ENCODE measurements around the gene MRPS2. TPM values are rescaled to one million over a fixed set of nuclear protein-coding genes. Genes with fewer than 3 reads are reported as not detected.
A peak's percentile ranks its signal among the peaks of the same experiment; 100 is the strongest.

Gene MRPS2
- total RNA-seq, 1 experiment from 2014 or later = 81.0 TPM

- H2BK20ac ChIP-seq (ENCODE audit: low read depth, low read length, poor library complexity, severe bottlenecking) = no peak overlapping the region
- H3K27ac Mint-ChIP-seq = no peak overlapping the region
- no CpG with 5 or more reads among the region's 12 CpGs for WGBS (ENCODE audit: extremely low coverage, insufficient read length, low lambda C conversion rate)
Observed at GRCh38 chr9:135474915-135475314, 25.6 kb upstream of the MRPS2 start.

More at GRCh38 chr9:135474915-135475314, 25.6 kb upstream of the MRPS2 start:
- H2AFZ ChIP-seq (ENCODE audit: low read length) = no peak overlapping the region
- no peak overlapping the region for H4K91ac ChIP-seq (ENCODE audit: insufficient read length, low read depth, low read length)
- H3K18ac ChIP-seq (ENCODE audit: insufficient read length, low read depth, low read length) = no peak overlapping the region
- H3K9me3 Mint-ChIP-seq = no peaks in the 10 kb centered on the region; a peak in 1 of 5 replicates
- no peak overlapping the region for H3K27ac ChIP-seq (ENCODE audit: insufficient read length, low read depth, low read length)
- no peak overlapping the region for H4K5ac ChIP-seq (ENCODE audit: insufficient read length, low read depth, low read length)
- H3K56ac ChIP-seq (ENCODE audit: insufficient read length, low read depth, low read length) = no peak overlapping the region
- peaks cover 0 to 4% (median 0%) of the 10 kb centered on the region in 3 experiments; a peak in 1 of 7 replicates for H3K36me3 Mint-ChIP-seq (ENCODE audit: insufficient read depth in 1 of 3, low read depth in 3 of 3)
- H2AK5ac ChIP-seq (ENCODE audit: insufficient read length, low read length) = no peak overlapping the region
- no peak overlapping the region for H3K23ac ChIP-seq (ENCODE audit: insufficient read length, low read depth, low read length)
- no peaks in the 10 kb centered on the region for H3K9me3 ChIP-seq (ENCODE audit: control insufficient read depth, low read depth, low read length)
- H3K4me1 Mint-ChIP-seq = peaks cover 18 to 27% of the 10 kb centered on the region in 2 experiments
- no peaks in the 10 kb centered on the region; the same call in none of the 2 replicates for H3K27me3 Mint-ChIP-seq (ENCODE audit: low read depth)
- H3K27me3 ChIP-seq (ENCODE audit: insufficient read depth, low read length) = no peaks in the 10 kb centered on the region
- H3K14ac ChIP-seq (ENCODE audit: insufficient read depth, low read length) = no peak overlapping the region
- H2BK12ac ChIP-seq (ENCODE audit: insufficient read length, low read depth, low read length) = no peak overlapping the region
- no peaks in the 10 kb centered on the region for H3K23me2 ChIP-seq (ENCODE audit: insufficient read length, low read depth, low read length, poor library complexity, severe bottlenecking)
- no peaks in the 10 kb centered on the region for H3K79me1 ChIP-seq (ENCODE audit: insufficient read depth, low read depth, low read length, poor library complexity, severe bottlenecking)
- H3K4me3 Mint-ChIP-seq = no peak overlapping the region
- peak; percentile 84 for TF ChIP-seq CTCF (conservative IDR thresholded peaks at IDR 0.05)
- no peaks in the 10 kb centered on the region for H4K20me1 ChIP-seq (ENCODE audit: control insufficient read depth, insufficient read depth, insufficient read length)
- H4K8ac ChIP-seq (replicated peaks; ENCODE audit: insufficient read length, low read depth, low read length) = no peak overlapping the region
- H3K4me2 ChIP-seq (ENCODE audit: insufficient read depth, insufficient read length, low read length) = no peak overlapping the region
- no peak overlapping the region for H2BK120ac ChIP-seq (ENCODE audit: low read depth, low read length, poor library complexity, severe bottlenecking)
- no peaks in the 10 kb centered on the region for H3K79me2 ChIP-seq (ENCODE audit: insufficient read depth, low read length)
- H3T11ph ChIP-seq (ENCODE audit: low read length) = no peak overlapping the region
- H2BK5ac ChIP-seq (ENCODE audit: insufficient read length, low read length) = no peak overlapping the region
- peak; percentile 76 for DNase-seq
- H3K4me1 ChIP-seq (ENCODE audit: insufficient read depth, low read length) = peaks cover 5% of the 10 kb centered on the region; the same call in 1 of the 2 replicates
- H3K9ac ChIP-seq (ENCODE audit: extremely low read depth, insufficient read length, low read length) = no peak overlapping the region
- H3K4ac ChIP-seq (ENCODE audit: low read depth, low read length) = no peak overlapping the region
- H2BK15ac ChIP-seq (ENCODE audit: low read depth, low read length) = no peak overlapping the region

Measured in H9 (cell line).